NT2/D1 (cell line): ENCODE measurements around the gene RREB1.

Experiments
- YY1 ChIP-seq: IDR thresholded peaks from 2 replicates; pipeline ENCODE4 v1.6.1; 2011; ENCODE audit not compliant: insufficient read length, insufficient read depth
- ZNF274 ChIP-seq: IDR thresholded peaks from 2 replicates; pipeline ENCODE4 v1.6.1; 2011; ENCODE audit warnings: mild to moderate bottlenecking, low read depth, low read length

GRCh38 chr6:7073082-7073820, 34.5 kb upstream of the RREB1 start:
- TF ChIP-seq YY1 (no peak), ZNF274 (no peak)
